Endothelial cell of umbilical vein (primary cell): ENCODE results near the gene OCEL1. TPM values are rescaled to one million over a fixed set of nuclear protein-coding genes. Genes with fewer than 3 reads are reported as not detected.
A peak's percentile ranks its signal among the peaks of the same experiment; 100 is the strongest.

Source experiments
- BruUV-seq: library from RNA; stranded (reverse); fragments of 400-500 nt; replicated peaks from 2 replicates; lab custom pipeline; 2021; lab: Mats Ljungman, UMichigan
- CTCF ChIA-PET: fragments of 300-600, 350-600 bp; sonication (Branson Sonifier 250); formaldehyde crosslinking; loops from one replicate; lab custom pipeline; 2021; ENCODE audit warnings: antibody characterized with exemption, inconsistent platforms; lab: Charles Lee
- POLR2A ChIA-PET: fragments of 300-600, 350-600 bp; sonication (Branson Sonifier 250); formaldehyde crosslinking; loops from one replicate; lab custom pipeline; 2021; ENCODE audit warnings: antibody characterized with exemption, inconsistent platforms; lab: Charles Lee
- DNase-seq: peaks from one replicate; pipeline ENCODE4 v3.0.0-alpha.2; 2011; ENCODE audit warnings: low read depth, low spot score
- FAIRE-seq: peaks from 2 replicates; lab custom pipeline; 2011; peaks lifted over from hg19 to GRCh38; lab: Jason Lieb, UNC
- H2AFZ ChIP-seq: 2 replicates; pipeline ENCODE4 v1.6.0; 2012; ENCODE audit warnings: low read depth, low read length, control low read depth, inconsistent platforms
- H3K27ac ChIP-seq: 2 replicates; pipeline ENCODE4 v1.5.1; 2011; ENCODE audit warnings: low read depth, mild to moderate bottlenecking, control low read depth, low read length, moderate library complexity; ENCODE audit not compliant: insufficient read depth
- H3K27me3 ChIP-seq, 2 experiments: 2 replicates each; pipeline versions ENCODE4 v1.6.0 to v1.6.1; 2011; ENCODE audit warnings: low read length in 2 of 2, mixed read lengths in 1 of 2; ENCODE audit not compliant: control insufficient read depth in 2 of 2, insufficient read depth in 2 of 2
- H3K36me3 ChIP-seq, 2 experiments: 2 replicates in 1 of 2; 3 replicates in 1 of 2; pipeline ENCODE4 v1.5.1; 2011; ENCODE audit warnings: low read length in 2 of 2, mild to moderate bottlenecking in 1 of 2, moderate library complexity in 1 of 2; ENCODE audit not compliant: control insufficient read depth in 2 of 2, insufficient read depth in 2 of 2; ENCODE audit errors: extremely low read depth in 1 of 2
- H3K4me1 ChIP-seq: 3 replicates; pipeline ENCODE4 v1.5.1; 2011; ENCODE audit warnings: mild to moderate bottlenecking, low read length; ENCODE audit not compliant: control insufficient read depth, insufficient read depth; ENCODE audit errors: extremely low read depth
- H3K4me2 ChIP-seq: 2 replicates; pipeline ENCODE4 v1.6.1; 2011; ENCODE audit warnings: low read length, control low read depth, mixed read lengths; ENCODE audit not compliant: insufficient read depth
- H3K4me3 ChIP-seq, 3 experiments: fragments of 200-600 bp in 1 of 3; sonication (generic), shearing (Covaris generic) in 1 of 3; replicated peaks in 1 of 3; 2 replicates each; pipeline ENCODE4 v1.5.1; 2011 to 2016; ENCODE audit warnings: control low read depth in 3 of 3, low read length in 3 of 3, mild to moderate bottlenecking in 2 of 3, inconsistent platforms in 1 of 3, low read depth in 1 of 3, moderate library complexity in 1 of 3; ENCODE audit not compliant: insufficient read depth in 1 of 3
- H3K79me2 ChIP-seq: 2 replicates; pipeline ENCODE4 v1.6.0; 2012; ENCODE audit warnings: low read length, inconsistent platforms; ENCODE audit not compliant: control insufficient read depth, insufficient read depth
- H3K9ac ChIP-seq: replicated peaks from 2 replicates; pipeline ENCODE3; 2011; ENCODE audit warnings: low read length, control low read depth; ENCODE audit not compliant: insufficient read depth; ENCODE audit errors: extremely low read depth
- H3K9me1 ChIP-seq: replicated peaks from 3 replicates; pipeline ENCODE4 v1.6.0; 2011; ENCODE audit warnings: mild to moderate bottlenecking, low read length; ENCODE audit not compliant: control insufficient read depth, insufficient read depth; ENCODE audit errors: extremely low read depth
- H3K9me3 ChIP-seq: replicated peaks from 2 replicates; pipeline ENCODE4 v1.5.1; 2012; ENCODE audit warnings: low read length, inconsistent platforms; ENCODE audit not compliant: control insufficient read depth, insufficient read depth
- H4K20me1 ChIP-seq: replicated peaks from 2 replicates; pipeline ENCODE3; 2011; ENCODE audit warnings: mild to moderate bottlenecking, low read length; ENCODE audit not compliant: control insufficient read depth, insufficient read depth; ENCODE audit errors: extremely low read depth
- EZH2 ChIP-seq: IDR thresholded peaks from 2 replicates; pipeline ENCODE4 v1.6.1; 2012; ENCODE audit warnings: borderline replicate concordance, low read depth, mild to moderate bottlenecking, moderate library complexity, low read length, inconsistent platforms; ENCODE audit not compliant: severe bottlenecking
- FOS ChIP-seq: IDR thresholded peaks from 2 replicates; pipeline ENCODE4 v1.6.1; 2011; ENCODE audit warnings: mild to moderate bottlenecking, low read length, moderate library complexity, borderline replicate concordance; ENCODE audit not compliant: insufficient read depth
- GATA2 ChIP-seq: IDR thresholded peaks from 2 replicates; pipeline ENCODE4 v1.7.0; 2011; ENCODE audit warnings: low read depth, mild to moderate bottlenecking, moderate library complexity, mixed read lengths, low read length; ENCODE audit not compliant: insufficient read length, insufficient read depth
- JUN ChIP-seq: IDR thresholded peaks from 2 replicates; pipeline ENCODE4 v1.6.1; 2011; ENCODE audit warnings: borderline replicate concordance, low read depth; ENCODE audit not compliant: insufficient read length, insufficient read depth
- MYC ChIP-seq: IDR thresholded peaks from one replicate; pipeline ENCODE4 v1.6.1; 2011; ENCODE audit warnings: mild to moderate bottlenecking, low read depth, low read length
- POLR2A ChIP-seq: IDR thresholded peaks from 2 replicates; pipeline ENCODE4 v1.6.1; 2012; ENCODE audit warnings: low read depth, mild to moderate bottlenecking, control low read depth, low read length
- POLR2AphosphoS5 ChIP-seq: IDR thresholded peaks from 2 replicates; pipeline ENCODE4 v1.6.1; 2012; ENCODE audit warnings: low read depth, mild to moderate bottlenecking, control low read depth, low read length, moderate library complexity; ENCODE audit not compliant: insufficient read depth
- dilution Hi-C: fragments of 300-500 bp; cut with MboI; formaldehyde crosslinking; loops from one replicate; pipeline ENCODE4 v1.15.0; 2019; ENCODE audit warnings: low sequenced_read_pairs; ENCODE audit not compliant: extremely low pct_ligation_motif_present
- intact Hi-C: fragments of 100-400 bp; cut with micrococcal nuclease; formaldehyde crosslinking; loops from one replicate; pipeline ENCODE4 v1.10.0; 2022
- polyA plus RNA-seq, 4 experiments: library from polyadenylated mRNA; depleted of rRNA in 3 of 4; stranded (reverse) in 3 of 4; unstranded in 1 of 4; fragments of >200 nt; gene quantifications; 2 replicates each; pipeline versions ENCODE4 v1.2.1 to v1.2.3, GENCODE V29; 2011 to 2012; ENCODE audit warnings: missing spikeins in 1 of 4
- total RNA-seq: library from RNA; stranded (reverse); gene quantifications from 2 replicates; pipeline ENCODE4 v1.2.3, GENCODE V29; 2021
- TF ChIP-seq, protein P1 (sequence below), 2 donors: IDR thresholded peaks; 1 replicate in 1 of 2; 2 replicates in 1 of 2; pipeline ENCODE4 v1.5.1; 2011; ENCODE audit warnings: low read length in 2 of 2, mild to moderate bottlenecking in 2 of 2, moderate library complexity in 2 of 2, control low read depth in 1 of 2, inconsistent platforms in 1 of 2, low read depth in 1 of 2; ENCODE audit not compliant: insufficient read depth in 1 of 2; ENCODE audit errors: extremely low read depth in 1 of 2
- TF ChIP-seq, protein P2 (sequence below): IDR thresholded peaks from 2 replicates; pipeline ENCODE4 v1.6.1; 2011; ENCODE audit not compliant: insufficient read depth, insufficient read length

The OCEL1 gene
- total and polyA plus RNA-seq, 2 donors (not counting 3 experiments of a cell fraction or from before 2014, with no cell fraction given) = 7.4 to 13.0 TPM

DNA sequence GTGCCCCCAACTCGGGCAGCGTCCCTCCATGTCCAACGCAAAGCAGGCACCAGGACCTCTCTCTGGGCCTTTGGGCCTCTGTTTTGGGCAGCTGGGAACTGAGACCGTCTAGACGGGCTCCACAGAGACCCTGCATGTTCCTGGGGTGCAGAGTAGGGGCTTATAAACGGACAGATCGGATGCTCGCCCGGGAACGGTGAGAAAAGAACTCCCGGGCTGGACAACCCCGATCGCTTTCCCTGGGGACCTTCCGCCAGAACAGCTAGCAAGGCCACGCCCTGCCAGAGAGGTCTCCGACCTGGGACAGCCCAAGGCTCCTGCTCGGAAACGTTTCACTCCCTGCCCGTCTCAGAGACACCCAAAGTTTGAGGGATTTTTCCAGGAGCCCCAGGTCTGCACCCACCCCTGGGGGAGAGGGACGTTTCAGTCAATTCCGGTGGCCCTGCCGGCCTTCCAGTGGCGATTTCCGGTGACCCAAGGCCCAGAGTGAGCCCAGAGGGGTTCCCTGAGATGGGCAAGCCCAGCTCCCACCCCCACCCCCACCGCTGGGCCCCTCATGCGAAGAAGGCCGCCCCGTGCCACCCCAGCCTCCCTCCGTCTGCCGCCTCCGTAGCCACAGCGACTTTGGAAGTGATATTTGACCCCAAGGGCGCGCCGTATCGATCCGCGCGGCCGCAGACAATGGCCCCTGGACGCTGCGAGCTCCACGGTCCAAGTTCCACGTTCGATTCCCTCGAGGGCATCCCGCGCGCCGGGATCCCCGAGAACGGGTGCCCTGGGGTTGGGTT is 18.0 kb downstream of the OCEL1 start:
- peak overlapping the region; percentile 65 to 84 (median 74) for H3K4me3 ChIP-seq
- no peaks in the 10 kb centered on the region for H3K27me3 ChIP-seq
- intact Hi-C loops = no loop called here
- no TSS peak for BruUV-seq
- FAIRE-seq = peak; percentile 90
- no peaks in the 10 kb centered on the region for H3K9me1 ChIP-seq
- H3K9ac ChIP-seq = peak overlapping the region; percentile 51
- ChIA-PET POLR2A (no interaction called here), CTCF (interaction anchor here (1.8 kb wide), 1 partner anchor 9 kb away, joined by 13 read pairs; no protein-coding TSS in a partner anchor)
- H3K36me3 ChIP-seq = no peaks in the 10 kb centered on the region
- H3K9me3 ChIP-seq = no peaks in the 10 kb centered on the region
- peaks cover 27% of the 10 kb centered on the region for H3K79me2 ChIP-seq
- no peak for DNase-seq
- H4K20me1 ChIP-seq = no peaks in the 10 kb centered on the region
- no peak overlapping the region for H3K27ac ChIP-seq
- peak overlapping the region; percentile 25 for H2AFZ ChIP-seq
- H3K4me1 ChIP-seq = peaks cover 21% of the 10 kb centered on the region
- peak overlapping the region; percentile 81 for H3K4me2 ChIP-seq
- TF ChIP-seq, protein P1, sequence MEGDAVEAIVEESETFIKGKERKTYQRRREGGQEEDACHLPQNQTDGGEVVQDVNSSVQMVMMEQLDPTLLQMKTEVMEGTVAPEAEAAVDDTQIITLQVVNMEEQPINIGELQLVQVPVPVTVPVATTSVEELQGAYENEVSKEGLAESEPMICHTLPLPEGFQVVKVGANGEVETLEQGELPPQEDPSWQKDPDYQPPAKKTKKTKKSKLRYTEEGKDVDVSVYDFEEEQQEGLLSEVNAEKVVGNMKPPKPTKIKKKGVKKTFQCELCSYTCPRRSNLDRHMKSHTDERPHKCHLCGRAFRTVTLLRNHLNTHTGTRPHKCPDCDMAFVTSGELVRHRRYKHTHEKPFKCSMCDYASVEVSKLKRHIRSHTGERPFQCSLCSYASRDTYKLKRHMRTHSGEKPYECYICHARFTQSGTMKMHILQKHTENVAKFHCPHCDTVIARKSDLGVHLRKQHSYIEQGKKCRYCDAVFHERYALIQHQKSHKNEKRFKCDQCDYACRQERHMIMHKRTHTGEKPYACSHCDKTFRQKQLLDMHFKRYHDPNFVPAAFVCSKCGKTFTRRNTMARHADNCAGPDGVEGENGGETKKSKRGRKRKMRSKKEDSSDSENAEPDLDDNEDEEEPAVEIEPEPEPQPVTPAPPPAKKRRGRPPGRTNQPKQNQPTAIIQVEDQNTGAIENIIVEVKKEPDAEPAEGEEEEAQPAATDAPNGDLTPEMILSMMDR (IDR thresholded peaks at IDR 0.05; ENCODE audit: extremely low read depth in 1 of 2, insufficient read depth in 1 of 2, low read depth in 1 of 2, low read length in 2 of 2) = no peak
- TF ChIP-seq JUN (no peak), POLR2A (no peak), POLR2AphosphoS5 (no peak), MYC (no peak), EZH2 (no peak), GATA2 (no peak), FOS (no peak)
- TF ChIP-seq, protein P2, sequence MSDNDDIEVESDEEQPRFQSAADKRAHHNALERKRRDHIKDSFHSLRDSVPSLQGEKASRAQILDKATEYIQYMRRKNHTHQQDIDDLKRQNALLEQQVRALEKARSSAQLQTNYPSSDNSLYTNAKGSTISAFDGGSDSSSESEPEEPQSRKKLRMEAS = no peak
- dilution Hi-C loops = no loop called here
